Activated CD4-positive, CD25-positive, alpha-beta regulatory T cell treated with anti-CD3 and anti-CD28 coated beads, Interleukin-2, amount 50 U/mL, for 72 hours (primary cell): Measurements from ENCODE around the gene TRNAU1AP.
"Not testable (repeated sequence)": the region's sequence is repeated elsewhere in the genome, so short reads cannot be mapped to it uniquely, and the experiment has no call there.

Experiments used
- DNase-seq: peaks from one replicate; pipeline ENCODE4 v3.0.0; 2021

TRNAU1AP gene

DNA sequence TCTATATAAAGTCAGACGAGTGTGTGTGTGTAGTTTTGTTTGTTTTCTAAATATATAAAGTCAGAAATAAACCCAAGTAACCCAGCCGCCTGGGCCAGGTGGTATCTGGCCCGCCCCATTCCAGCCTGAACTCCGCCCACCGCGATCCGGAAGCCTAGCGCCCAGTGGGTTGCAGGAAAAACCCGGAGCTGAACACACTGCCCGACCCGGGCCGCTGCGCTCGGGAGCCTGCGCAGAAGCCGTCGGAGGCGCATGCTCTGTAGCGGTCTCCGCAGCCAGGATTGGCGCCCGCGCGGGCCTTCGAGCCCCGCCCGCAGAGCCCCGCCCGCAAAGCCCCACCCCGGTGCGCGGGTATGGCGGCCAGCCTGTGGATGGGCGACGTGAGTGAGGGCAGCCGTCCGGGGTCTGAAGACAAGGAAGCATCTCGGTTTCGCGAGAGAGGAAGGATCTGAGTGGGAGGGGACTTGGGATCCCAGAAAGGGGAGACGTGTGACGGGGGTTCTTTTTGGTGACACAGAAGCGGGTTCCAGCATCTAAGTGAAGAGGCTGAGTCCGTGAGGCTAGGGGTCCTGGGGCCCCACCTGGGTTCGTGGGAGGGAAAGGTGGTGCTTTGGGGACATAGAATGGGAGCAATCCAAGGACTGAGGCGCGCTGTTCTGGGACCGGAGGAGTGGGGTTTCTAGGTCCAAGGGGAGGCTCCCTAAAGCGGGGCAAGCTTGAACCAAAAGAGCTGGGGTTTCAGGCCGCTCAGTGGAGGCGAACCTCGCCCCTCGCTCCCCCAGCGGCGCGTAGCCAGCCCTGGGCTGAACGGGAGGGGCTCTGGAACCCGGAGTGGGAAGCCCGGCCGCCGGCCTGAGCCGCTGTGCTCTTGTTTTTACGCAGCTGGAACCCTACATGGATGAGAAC, at the start of gene TRNAU1AP:
Gene TRNAU1AP (plus strand): TSS at position 328 of the 906 bp plus-strand sequence. CDS start 26 bp downstream, at position 354.
- DNase-seq: peak; percentile 97

DNA sequence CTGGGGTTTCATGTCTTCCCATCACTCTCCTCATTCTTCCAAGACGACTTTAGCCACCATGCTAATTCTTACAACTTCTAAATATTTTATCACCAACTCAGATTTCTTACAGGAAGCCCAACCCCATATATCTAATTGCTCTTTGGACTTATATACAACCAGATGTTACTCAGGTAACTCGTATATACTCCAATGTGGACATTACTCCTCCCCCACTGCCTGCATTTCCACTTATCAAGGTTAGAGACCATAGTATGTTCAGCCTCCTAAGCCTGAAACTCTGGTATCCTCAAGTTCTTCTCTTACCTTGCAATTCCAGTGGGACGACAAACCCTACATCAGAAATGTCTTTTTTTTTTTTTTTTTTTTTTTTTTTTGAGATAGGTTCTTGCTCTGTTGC, 49.8 kb upstream of the TRNAU1AP start:
- DNase-seq: no peak

DNA sequence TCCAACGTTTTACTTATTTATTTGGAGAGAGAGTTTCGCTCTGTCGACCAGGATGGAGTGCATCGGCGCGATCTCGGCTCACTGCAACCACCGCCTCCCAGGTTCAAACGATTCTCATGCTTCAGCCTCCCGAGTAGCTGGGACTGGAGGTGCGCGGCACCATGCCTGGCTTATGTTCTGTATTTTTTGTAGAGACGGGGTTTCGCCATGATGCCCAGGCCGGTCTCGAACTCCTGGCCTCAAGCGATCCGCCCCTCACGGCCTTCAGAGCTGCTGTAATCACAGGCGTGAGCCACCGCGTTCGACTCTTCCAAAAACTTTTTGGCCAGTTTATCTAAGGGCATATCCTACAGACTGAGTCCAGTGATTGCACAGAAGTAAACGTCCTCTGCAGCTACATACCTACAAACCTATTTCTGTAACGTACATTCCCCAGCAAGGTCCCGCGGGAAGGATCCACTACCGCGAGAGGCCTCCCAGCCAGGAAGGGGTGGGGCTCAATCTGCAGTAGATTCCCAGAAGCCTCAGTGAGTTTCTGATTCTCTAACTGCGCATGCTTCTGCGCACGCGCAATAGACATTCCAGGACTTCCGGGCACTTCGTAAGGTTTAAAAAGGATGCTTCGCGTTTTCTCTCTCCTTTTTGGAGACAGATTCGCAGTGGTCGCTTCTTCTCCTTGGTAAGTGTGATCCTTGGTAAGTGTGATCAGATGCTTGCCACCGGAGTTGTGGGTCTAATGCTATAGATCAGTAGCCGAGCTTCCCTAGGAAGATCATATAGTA, 47.3 kb upstream of the TRNAU1AP start, which contains the start of gene RCC1:
Gene RCC1 (plus strand): TSS at position 638 of the 782 bp plus-strand sequence. CDS start 23,824 bp downstream, outside the sequence.
- peak; percentile 90 for DNase-seq

DNA sequence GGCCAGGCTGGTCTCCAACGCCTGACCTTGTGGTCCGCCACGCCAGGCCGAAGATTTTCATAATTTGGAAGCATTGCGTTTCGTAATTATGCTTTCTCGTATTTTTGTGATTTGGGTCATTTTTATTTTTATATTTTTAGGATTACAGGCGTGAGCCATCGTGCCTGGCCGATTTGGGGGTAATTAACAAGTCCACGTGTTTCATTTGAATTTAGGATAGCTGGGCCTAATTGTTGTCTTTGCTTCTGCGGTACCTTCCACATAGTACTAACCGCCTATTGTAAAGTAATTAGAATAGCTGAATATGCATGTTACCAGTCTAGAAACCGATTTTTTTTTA, 46.0 kb upstream of the TRNAU1AP start:
- no peak for DNase-seq

DNA sequence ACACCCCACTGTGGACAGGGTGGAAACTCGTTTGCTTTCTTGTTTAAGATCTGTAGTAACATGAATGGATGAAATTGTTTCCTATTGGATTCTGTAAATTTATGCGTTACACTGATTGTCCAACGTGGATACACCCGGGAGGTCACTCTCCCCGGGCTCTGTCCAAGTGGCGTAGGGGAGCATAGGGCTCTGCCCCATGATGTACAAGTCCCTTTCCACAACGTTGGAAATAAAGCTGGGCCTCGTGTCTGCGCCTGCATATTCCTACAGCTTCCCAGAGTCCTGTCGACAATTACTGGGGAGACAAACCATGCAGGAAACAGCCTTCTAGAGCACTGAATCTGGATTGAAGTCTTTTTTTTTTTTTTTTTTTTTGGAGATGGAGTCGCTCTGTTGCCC, 45.6 kb upstream of the TRNAU1AP start:
- no peak for DNase-seq

DNA sequence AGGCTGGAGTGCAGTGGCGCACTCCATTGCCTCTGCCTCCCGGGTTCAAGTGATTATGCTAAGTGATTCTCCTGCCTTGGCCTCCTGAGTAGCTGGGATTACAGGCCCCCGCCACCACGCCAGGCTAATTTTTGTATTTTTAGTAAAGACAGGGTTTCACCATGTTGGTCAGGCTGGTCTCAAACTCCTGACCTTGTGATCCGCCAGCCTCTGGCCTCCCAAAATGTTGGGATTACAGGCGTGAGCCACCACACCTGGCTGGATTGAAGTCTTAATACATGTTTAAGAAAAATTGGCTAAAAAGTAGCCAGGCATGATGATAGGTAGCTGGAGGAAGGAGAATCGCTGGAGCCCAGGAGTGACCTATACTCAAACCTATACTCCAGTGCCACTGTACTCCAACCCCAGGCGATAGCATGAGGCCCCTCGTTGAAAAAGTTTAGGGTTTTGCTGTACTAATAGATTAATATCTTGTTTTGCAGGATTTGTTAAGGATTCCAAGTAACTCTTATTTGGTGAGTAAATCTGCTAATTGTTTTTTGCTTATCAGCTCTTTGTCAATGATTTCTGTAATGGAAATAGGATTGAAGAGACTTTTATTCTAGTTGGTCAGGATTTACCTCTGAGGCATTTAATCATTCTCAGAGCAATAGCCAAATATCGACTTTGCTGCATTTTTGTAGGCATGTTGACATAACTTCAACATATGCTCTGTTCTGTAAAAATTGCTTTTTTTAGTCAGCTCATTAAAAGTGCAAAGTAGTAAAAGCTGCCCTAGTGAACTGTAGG, 45.0 kb upstream of the TRNAU1AP start:
- DNase-seq: no peak

DNA sequence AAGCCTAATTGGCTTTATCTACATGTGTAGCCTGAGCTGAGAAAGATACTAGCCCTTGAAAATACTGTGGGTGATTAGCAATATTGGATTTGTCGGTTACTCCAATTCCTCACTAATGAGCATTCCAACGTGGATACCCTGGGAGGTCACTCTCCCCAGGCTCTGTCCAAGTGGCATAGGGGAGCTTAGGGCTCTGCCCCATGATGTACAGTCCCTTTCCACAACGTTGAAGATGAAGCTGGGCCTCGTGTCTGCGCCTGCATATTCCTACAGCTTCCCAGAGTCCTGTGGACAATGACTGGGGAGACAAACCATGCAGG, 44.5 kb upstream of the TRNAU1AP start:
- no peak for DNase-seq

DNA sequence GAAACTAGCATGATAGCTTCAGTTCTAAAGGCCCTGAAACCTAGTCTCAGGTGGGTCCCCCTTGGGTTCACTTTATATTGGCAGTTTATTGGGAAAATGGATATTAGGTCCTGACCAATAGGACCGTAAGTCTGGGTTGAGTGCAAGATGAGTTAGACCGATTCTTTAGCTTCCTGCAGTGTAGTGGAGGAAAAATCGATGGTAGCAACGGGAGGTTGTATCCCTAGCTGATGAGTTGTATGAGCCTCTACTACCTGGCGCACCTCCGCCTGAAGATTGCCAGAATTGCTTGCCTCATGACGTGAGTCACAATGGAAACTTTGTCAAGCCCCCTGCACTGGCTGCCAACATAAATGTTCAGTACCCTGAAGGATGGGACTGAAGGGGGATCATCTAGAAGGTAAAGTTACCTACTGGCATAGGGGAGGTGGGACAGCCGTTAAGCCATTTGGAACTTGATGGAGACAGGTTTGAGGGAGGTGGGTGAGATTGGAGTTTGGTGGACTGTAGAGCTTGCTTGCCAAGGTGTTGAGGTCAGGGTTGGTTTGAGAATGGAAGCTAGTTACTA, 43.1 kb upstream of the TRNAU1AP start:
- DNase-seq: no peak

DNA sequence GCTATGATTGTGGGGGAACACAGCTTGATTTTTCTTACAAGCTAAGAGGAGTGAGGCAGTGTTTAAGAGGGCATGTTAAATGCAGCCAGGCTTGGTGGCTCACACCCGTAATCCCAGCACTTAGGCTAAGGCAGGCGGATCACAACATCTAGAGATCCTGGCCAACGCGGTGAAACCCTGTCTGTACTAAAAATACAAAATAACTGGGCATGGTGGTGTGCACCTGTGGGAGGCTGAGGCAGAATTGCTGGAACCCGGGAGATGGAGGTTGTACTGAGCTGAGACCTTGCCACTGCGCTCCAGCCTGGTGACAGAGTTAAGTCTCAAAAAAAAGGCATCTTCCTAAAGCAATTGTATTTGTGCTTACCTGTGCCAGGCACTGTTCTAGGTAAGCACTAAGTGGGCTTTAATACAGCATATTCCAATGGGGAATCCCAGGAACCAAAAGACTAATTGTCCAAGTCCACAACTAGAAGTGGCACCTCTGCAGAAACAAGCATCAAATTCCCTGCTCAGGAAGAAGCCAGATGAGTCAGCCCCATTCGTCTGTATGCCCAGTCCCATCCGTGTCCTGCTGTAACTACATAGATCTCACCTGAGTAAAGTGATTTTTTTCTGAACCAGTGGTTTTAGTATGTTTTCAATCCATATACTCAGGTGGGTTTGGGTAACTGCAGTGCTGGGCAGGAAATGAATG, 42.5 kb upstream of the TRNAU1AP start:
- no peak for DNase-seq

DNA sequence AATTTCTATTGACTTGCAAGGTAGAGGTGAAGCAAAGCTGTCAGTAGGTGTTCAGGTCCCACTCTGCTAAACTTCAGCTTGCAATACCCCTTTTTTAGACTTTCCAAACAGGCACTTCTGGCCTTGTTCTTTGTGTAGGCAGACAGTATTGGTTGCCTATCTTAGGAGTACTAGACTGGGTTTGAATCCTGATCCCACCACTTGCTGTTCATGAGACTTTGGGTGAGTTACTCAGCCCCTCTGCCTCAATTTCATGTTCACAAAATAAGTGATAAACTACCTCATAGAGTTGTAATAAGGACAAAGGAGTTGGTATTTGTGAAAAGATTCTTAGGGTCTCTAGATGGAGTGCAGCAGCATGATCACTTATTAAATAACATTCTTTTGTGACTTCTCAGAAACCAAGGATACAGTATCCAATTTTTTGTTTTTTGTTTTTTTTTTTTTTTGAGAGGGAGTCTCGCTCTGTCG, 41.9 kb upstream of the TRNAU1AP start:
- no peak for DNase-seq

DNA sequence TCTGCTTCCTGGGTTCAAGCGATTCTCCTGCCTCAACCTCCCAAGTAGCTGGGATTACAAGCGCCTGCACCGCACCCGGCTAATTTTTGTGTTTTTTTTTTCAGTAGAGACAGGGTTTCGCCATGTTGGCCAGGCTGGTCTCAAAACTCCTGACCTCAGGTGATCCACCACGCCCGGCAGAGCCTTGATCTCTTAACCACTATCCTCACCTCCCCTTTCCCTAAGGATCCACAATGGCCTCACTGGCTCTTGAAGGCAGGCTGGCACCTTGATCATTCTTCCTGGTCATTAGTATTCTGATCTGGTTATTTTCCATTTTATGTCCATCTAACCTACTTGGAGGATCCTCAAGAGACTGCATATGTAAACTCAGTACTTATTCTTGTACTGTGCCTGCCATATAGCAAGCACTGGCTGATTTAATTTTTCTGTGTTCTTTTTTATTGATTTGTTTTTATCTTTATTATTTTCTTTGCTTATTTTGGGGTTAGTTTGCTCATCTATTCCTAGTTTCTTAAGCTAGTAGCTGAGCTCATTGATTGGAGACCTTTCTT, 40.8 kb upstream of the TRNAU1AP start:
- DNase-seq: no peak

DNA sequence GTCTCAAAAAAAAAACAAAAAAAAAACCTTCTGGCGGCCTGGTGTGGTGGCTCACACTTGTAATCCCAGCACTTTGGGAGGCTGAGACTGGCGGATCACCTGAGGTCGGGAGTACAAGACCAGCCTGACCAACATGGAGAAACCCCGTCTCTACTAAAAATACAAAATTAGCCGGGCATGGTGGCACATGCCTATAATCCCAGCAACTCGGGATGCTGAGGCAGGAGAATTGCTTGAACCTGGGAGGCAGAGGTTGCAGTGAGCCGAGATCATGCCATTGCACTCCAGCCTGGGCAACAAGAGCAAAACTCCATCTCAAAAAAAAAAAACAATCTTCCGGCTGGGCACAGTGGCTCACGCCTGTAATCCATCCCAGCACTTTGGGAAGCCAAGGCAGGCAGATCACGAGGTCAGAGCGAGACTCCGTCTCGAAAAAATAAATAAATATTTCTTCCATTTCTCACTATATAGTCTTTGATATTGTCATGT, 38.4 kb upstream of the TRNAU1AP start:
- DNase-seq: not testable (repeated sequence)

DNA sequence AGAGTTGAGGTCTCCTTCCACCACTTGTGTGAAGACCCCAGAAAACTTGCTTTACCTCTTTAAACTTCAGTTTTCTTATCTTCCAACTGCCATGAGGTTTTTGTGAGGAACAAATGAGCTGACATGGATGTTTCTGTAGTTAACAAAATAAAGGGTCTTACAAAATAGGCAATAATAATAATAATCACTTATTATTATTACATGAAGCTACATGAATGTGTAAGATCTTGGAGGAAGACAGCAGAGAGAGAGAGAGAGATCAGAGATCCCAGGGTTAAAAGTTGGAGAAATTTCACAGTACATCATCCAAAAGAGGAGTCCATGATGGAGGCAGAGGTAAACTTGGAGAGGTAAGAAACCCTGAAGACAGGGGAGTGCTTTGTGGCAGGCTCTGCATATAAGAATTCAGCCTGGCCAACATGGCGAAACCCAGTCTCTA, 36.3 kb upstream of the TRNAU1AP start:
- no peak for DNase-seq

DNA sequence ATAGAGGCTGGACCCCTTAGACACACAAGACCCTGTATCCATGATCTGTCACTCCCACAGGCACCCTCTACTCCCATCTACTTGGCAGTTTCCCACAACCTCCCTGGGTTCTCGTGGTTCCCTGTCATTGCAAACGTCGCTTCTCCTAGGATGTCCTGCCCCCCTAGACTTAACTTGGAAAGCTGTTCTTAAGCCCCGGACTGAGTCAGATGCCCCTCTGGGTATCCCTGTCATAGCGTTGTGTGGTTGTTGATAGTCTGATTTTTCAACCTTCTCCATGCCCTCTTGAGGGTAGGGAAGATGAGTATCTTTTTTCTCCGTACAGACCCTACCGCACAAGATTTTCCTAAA, 35.3 kb upstream of the TRNAU1AP start:
- no peak for DNase-seq

DNA sequence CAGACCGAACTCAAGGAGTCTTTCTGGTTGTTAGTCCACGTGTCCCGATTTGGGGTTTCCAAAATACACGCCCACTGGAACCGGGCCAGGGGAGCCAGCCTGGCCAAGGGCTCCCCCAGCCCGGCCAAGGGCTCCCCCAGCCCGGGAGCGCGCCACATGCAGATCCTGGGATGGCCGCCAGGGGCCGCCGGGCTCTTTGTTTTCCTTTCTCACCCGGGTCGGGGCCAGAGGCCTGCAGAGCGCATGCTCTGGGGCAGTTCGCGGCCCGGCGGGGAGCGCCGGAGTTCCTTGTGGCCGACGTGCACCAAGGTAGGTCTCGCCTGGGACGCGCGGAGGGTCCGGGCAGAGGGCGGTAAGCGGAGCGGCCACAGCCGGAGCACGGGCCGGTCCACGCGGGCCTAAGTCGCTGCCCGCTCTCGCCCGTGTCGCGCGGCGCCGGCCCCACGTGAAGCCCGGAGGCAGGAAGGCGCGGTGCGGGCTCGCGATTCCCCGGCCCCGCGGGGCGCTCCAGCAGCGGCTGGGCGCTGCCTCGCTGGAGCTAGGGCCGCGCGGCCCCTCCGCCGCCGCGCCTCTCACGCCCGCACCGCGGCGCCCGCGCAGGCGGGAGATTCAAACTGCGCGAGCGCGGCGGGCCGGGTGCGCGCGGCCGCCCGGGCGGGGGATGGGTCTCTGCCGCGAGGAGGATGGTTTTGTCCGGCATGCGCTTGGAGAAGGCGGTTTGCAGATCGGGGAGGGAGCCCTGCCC, 34.7 kb upstream of the TRNAU1AP start:
- DNase-seq: peak; percentile 94

DNA sequence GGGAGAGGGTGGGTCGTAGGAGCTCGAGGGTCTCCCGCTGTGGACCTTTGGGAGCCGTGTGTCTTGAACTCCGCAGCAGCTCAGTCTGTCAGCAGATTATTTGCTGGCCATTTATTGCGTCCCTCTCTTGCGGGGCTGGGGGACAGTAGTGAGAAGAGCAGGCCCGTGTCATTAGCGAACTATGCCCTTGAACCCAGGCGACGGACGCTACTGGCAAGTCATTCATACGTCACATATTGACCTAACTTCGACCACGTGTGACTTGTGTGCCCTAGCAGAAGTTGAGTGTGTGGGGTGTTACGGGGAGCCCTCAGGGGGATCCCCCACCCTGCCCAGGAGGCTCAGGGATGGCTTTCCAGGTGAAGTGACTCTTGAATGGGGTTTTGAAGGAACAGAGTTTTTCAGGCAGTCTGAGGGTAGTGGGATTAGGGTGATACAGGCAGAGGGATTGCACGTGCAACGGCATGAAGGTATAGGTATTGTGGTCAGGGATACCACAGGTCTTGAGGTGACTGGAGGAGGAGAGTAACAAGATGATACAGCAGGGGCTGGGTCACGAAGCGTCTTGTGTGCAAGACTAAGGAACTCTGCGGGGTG, 34.0 kb upstream of the TRNAU1AP start:
- peak; percentile 61 for DNase-seq

DNA sequence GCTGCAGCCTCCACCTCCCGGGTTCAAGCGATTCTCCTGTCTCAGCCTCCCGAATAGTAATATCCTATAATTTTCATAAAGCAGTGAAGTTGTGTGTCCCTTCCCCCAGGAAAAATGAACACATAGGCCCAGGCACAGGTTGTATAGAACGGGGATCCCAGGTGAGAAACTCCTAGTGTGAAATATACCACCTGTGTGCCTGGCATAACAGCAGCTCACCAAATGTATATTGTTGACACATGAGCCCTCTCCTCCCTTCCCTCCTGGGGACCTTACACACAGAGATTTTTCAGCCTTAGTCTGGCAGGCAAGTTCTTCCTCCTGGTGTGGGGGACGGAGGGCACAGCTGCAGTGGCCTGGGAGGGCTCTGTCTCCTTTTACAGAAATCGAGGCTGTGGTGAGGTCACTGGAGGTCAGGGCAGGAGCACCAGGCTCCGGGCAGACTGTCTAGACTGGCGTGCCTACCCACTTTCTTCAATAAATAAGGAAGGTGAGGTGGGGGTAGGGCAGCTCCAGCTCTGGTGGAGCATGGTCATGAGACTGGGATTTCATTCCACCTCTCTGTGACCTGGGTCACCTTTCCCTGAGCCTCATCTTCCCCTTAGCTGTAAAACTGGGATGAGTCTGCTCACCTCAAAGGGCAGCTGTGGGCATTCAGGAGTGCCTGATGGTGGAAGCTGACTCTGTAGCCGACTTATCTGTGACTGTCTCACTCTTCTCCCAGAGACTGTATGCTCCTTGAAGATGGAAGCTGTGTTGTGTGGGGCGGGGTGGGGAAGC, 32.7 kb upstream of the TRNAU1AP start:
- DNase-seq: no peak

DNA sequence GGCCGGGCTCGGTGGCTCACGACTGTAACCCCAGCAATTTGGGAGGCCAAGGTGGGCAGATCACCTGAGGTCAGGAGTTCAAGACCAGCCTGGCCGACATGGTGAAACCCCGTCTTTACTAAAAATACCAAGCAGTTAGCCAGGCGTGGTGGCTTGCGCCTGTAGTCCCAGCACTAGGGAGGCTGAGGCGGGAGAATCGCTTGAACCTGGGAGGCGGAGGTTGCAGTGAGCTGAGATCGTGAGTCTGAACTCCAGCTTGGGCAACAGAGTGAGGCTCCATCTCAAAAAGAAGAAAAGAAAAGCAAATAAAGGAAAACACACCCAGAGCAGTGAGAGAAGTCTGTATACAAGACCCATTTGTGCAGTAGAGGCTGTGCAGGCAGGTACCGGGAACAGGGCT, 32.1 kb upstream of the TRNAU1AP start:
- DNase-seq: not testable (repeated sequence)

DNA sequence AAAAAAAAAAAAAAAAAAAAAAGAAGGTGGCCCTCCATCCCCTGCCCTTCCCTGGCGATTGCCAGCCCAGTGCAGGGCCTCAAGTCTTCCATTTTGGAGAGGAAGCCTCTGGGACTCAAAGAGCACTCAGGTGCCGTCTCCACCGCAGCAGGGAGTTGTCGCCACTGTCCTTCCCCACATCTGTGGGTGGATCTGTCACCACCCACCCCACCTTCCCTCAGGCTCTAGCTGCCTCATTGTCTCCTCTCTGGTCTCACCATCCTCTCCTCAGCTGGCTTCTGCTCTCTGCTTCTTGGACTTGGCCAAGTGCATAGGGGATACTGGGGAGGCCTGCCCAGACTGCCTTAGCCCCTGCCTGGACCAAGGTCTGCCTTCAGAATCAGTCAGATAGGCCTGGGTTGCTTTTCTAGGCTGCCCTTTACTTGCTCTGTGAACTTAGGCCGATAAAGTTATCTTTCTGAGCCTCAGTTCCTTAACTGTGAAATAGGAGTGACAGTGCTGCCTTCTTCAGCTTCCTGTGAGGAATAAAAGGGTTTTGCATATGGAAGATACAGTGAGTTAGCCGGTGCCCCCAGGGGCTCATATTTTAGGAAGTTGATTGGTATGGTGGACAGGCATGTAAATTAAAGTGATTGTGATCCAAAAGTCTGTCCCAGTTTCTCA, 31.3 kb upstream of the TRNAU1AP start:
- no peak for DNase-seq
